GM12878 (cell line): ENCODE results near the gene AMPD3.

ENCODE experiments used
- CREM ChIP-seq: IDR thresholded peaks from 2 replicates; pipeline ENCODE4 v1.6.1; 2014; ENCODE audit warnings: antibody characterized with exemption, low read depth
- CTCF ChIP-seq, 3 experiments: IDR thresholded peaks in 2 of 3; conservative IDR thresholded peaks in 1 of 3; 2 replicates each; pipeline ENCODE4 v1.5.1; 2011; ENCODE audit warnings: low read depth in 3 of 3, low read length in 3 of 3, mild to moderate bottlenecking in 3 of 3, control low read depth in 2 of 3, moderate library complexity in 2 of 3, inconsistent platforms in 1 of 3, mixed read lengths in 1 of 3; ENCODE audit not compliant: control insufficient read depth in 2 of 3, insufficient read depth in 1 of 3; ENCODE audit errors: extremely low read depth in 1 of 3
- ELK1 ChIP-seq: IDR thresholded peaks from 2 replicates; pipeline ENCODE4 v1.6.1; 2012; ENCODE audit warnings: low read depth, low read length, improper control_type of control experiment
- ETV6 ChIP-seq, 2 experiments: fragments of 450-650 bp in 1 of 2; IDR thresholded peaks in 1 of 2; conservative IDR thresholded peaks in 1 of 2; 2 replicates each; pipeline ENCODE4 v1.6.1; 2014; ENCODE audit warnings: antibody characterized with exemption in 1 of 2, borderline replicate concordance in 1 of 2, low read depth in 1 of 2, mild to moderate bottlenecking in 1 of 2, moderate library complexity in 1 of 2
- NFIC ChIP-seq: IDR thresholded peaks from 2 replicates; pipeline ENCODE4 v1.6.1; 2012; ENCODE audit warnings: low read depth, mild to moderate bottlenecking, inconsistent platforms, low read length, moderate library complexity
- PKNOX1 ChIP-seq: fragments of 450-650 bp; IDR thresholded peaks from 2 replicates; pipeline ENCODE4 v1.6.1; 2016; ENCODE audit warnings: mild to moderate bottlenecking
- POLR2A ChIP-seq: IDR thresholded peaks from 2 replicates; pipeline ENCODE4 v1.6.1; 2011; ENCODE audit warnings: low read depth, mild to moderate bottlenecking, low read length
- RAD51 ChIP-seq: fragments of 450-650 bp; IDR thresholded peaks from 2 replicates; pipeline ENCODE4 v1.6.1; 2016; ENCODE audit warnings: moderate library complexity, mild to moderate bottlenecking, inconsistent platforms
- RCOR1 ChIP-seq: conservative IDR thresholded peaks from 2 replicates; pipeline ENCODE4 v1.6.1; 2012; ENCODE audit warnings: low read depth, low read length, improper control_type of control experiment
- SMAD1 ChIP-seq: fragments of 450-650 bp; IDR thresholded peaks from 2 replicates; pipeline ENCODE4 v1.6.1; 2018; ENCODE audit warnings: mild to moderate bottlenecking, low read depth; ENCODE audit not compliant: partially characterized antibody
- SREBF2 ChIP-seq: IDR thresholded peaks from 2 replicates; pipeline ENCODE4 v1.6.1; 2012; ENCODE audit warnings: mild to moderate bottlenecking, low read length
- TCF7 ChIP-seq: IDR thresholded peaks from 2 replicates; pipeline ENCODE4 v1.6.1; 2014; ENCODE audit warnings: antibody characterized with exemption, borderline replicate concordance
- USF2 ChIP-seq: IDR thresholded peaks from 2 replicates; pipeline ENCODE4 v1.6.1; 2011; ENCODE audit warnings: low read depth, low read length, improper control_type of control experiment, borderline replicate concordance

- no peak for TF ChIP-seq CTCF (IDR thresholded peaks at IDR 0.05 in 2 of 3, conservative IDR thresholded peaks at IDR 0.05 in 1 of 3; ENCODE audit: control insufficient read depth in 2 of 3, extremely low read depth in 1 of 3, insufficient read depth in 1 of 3, low read depth in 3 of 3, low read length in 3 of 3)
- TF ChIP-seq USF2: no peak
- no peak for TF ChIP-seq ELK1
- no peak for TF ChIP-seq SMAD1
- TF ChIP-seq ETV6 (conservative IDR thresholded peaks at IDR 0.05 in 1 of 2, IDR thresholded peaks at IDR 0.05 in 1 of 2; ENCODE audit: borderline replicate concordance in 1 of 2, low read depth in 1 of 2): no peak
- TF ChIP-seq RAD51: no peak
- TF ChIP-seq SREBF2: no peak
- TF ChIP-seq RCOR1: no peak
- TF ChIP-seq NFIC: no peak
- TF ChIP-seq CREM: no peak
- no peak for TF ChIP-seq POLR2A
- TF ChIP-seq TCF7: no peak
- no peak for TF ChIP-seq PKNOX1
These were observed 45.8 kb upstream of the AMPD3 start for GRCh38 chr11:10409207-10409661.
